ENCODE data around the gene TCERG1L.
"Not testable (repeated sequence)": the region's sequence is repeated elsewhere in the genome, so short reads cannot be mapped to it uniquely, and the experiment has no call there.

Gene TCERG1L

GRCh38 chr10:131093795-131094366, 217.6 kb downstream of the TCERG1L start:
- no peak for DNase-seq

- DNase-seq, result no peak
These were observed 218.2 kb downstream of the TCERG1L start for GRCh38 chr10:131093346-131093745.

- DNase-seq, result no peak
These were observed 218.6 kb downstream of the TCERG1L start for GRCh38 chr10:131092876-131093275.

DNA sequence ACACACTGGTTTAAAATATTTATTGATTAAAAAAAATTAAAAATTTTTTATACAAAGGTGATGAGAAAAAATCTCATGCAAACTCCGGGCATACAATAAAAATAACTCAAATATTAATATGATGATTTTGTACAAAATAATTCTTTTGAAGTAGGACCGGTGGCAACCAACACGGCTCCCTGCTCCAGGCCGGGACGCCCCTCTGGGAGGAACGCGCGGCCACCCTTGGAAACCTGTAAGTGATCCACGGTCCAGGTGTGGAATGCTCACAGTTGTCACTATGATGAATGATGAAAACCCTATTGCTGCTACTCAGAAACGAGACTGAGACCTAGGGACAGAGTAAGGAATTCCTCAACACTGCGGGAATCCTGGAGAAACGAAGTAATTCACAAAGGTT, 219.1 kb downstream of the TCERG1L start:
- DNase-seq, result no peak

DNA sequence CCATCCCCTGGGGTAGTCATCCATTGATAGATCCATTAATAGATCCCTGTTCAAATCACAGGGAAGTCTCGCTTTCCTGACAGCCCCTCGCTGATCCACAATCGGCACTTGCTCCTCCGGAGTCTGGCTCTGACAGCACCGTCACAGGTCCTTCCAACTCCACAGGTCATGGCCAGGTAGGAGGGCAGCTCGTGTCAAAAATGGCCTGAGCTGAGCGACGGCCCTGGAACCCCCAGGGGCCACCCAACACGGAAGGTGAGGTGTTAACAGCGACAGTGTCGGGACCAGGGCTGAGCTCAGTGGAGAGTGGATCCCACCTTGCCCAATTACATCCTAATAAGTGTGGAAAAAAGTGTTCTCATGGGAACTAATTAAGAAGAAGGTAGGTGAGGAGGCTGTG, 219.8 kb downstream of the TCERG1L start:
- no peak for DNase-seq

DNA sequence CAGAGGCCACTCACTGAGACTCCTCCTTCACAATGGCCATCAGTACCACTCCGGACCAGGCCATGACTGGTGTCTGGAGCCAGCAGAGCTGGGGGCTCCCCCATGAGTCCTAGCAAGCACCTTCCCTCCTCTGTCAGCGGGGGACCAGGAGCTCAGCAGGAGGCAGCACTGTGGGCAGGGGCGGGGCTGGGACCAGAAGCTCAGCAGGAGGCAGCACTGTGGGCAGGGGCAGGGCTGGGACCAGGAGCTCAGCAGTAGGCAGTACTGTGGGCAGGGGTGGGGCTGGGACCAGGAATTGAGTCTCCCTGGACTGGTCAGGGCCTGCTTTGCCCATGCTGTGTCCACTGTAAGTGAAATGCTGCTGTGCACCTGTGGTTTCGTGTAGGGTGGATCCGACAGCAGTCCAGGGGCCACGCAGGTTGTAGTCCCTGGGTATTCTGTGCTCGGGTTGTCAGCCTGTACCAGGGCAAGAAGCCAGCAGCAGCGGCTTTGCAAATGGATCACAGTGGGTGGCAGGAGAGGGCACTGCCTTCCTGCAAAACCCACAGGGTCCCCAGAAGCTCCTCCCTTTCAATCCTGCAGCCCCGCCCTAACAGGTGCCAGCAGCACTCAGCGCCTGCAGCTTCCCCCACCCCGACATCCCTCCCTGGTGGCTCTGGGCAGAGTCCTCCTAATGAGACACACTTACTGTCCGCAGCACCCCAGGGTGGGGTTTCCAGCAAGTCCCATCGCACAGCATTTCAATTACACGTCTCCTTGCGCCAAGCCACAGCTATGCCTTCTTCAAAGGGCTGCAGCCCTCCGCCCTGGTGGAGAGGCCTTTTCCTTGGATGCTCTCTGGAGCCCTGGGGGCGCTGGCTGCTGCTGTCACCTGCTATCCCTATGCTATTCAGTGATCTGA, 220.5 kb downstream of the TCERG1L start:
- DNase-seq, result no peak

GRCh38 chr10:131089861-131090260, 221.7 kb downstream of the TCERG1L start:
- no peak for DNase-seq

DNA sequence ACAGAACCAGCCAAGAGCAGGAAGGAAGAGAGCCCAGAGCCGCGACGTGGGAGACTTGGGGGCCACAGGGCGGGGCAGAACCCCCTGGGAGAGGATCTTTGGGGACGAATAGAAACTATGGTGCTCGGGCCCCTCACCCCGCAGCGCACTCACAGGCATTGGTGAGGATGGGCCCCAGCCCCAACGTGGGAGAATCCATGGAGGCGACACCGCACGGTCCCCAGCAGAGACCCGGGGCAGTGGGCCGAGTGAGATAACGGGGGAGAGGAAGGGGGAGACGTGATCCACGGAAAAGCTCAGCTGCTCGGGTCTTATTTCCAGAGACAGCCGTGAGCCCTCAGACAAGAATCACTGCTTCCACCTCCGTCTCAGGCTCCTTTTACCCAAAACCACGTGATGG, 222.4 kb downstream of the TCERG1L start:
- no peak for DNase-seq

- DNase-seq, result no peak
These were observed 222.9 kb downstream of the TCERG1L start for GRCh38 chr10:131088619-131089018.

DNA sequence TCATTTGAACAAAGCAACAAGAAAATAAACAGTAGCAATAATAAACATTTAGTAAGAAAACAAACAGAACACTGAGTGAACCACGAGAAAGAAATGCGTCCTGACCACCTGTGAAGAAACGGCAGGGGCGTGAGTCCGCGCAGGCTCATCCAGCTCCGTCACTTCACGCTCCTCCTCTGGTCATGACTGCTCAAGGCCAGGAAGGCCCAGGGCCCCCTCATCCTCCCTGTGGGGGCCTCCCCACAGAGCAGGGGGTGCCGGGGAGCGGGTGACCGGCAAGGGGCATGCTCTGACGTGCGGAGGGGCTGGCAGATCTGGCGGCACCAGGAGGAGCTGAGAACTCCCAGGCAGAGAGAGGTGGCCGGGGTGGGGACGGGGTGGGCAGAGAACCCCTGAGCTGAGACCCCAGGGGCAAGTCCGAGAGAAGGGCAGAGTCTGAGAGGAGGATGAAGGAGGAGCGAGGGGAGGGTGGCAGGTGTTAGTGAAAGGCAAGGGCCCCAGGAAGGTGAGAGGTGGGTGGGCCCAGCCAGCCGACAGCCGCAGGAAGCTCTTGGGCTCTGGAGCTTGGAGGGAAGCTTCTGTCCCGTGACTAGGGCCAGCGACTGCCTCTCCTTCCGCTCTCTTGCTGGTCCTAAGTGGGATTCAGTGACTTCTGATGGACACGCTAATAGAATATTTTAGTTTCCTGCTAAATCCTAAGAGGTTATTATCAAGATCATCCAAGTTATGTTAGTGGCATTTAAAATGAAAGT, 223.9 kb downstream of the TCERG1L start:
- no peak for DNase-seq

GRCh38 chr10:131086511-131086910, 225.0 kb downstream of the TCERG1L start:
- DNase-seq, result no peak

- no peak for DNase-seq
These were observed 225.4 kb downstream of the TCERG1L start for GRCh38 chr10:131086094-131086493.

DNA sequence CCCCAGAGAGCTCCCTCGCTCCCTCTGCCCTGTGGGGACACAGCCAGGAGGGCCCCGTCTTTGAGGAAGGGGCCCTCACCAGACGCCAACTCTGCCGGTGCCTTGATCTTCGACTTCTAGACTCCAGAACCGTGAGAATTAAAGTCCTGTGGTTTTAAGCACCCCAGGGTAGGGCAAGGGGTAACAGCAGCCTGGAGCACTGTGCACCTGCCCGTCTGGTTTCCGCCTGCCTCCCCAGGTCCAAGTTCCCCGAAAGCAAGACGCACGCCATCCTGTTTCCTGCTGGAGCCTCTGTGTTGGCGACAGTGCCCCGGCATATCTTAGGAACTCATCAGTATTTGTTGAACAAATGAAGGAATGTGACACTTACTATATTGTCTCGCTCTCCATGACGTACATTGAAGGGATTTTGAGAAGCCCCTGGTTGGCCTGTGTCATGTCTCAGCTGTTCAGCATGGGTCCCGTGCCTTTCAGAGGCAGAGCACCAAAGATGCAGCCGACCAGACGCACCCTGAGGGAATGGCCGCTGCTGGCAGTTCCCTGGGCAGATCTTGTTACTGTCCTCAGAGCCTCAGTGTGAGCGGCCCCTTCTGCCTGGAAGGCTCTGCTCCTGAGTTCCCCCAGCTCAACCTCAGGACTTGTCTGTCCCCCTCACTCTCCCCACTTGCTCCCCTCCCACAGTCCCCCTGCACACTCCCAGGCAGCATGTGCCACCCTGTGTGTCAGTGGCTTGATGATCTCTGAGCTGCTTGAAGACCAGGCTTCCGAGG, 226.2 kb downstream of the TCERG1L start:
- no peak for DNase-seq

DNA sequence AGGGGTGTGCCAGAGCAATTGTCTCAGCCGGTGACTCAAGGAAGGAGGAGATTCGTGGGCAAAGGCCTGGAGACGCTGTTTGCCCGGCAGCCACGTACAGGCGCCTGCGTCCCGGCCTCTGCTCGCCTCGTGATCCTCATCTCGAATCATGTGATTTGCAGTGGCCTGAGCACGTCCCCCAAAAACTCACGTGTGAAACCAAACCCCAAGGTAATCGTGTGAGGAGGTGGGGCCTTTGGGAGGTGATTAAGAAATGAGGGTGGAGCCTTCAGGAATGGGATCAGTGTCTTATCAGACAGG, 226.8 kb downstream of the TCERG1L start:
- DNase-seq, result no peak

GRCh38 chr10:131083915-131084790, 227.4 kb downstream of the TCERG1L start:
- DNase-seq, result no peak

DNA sequence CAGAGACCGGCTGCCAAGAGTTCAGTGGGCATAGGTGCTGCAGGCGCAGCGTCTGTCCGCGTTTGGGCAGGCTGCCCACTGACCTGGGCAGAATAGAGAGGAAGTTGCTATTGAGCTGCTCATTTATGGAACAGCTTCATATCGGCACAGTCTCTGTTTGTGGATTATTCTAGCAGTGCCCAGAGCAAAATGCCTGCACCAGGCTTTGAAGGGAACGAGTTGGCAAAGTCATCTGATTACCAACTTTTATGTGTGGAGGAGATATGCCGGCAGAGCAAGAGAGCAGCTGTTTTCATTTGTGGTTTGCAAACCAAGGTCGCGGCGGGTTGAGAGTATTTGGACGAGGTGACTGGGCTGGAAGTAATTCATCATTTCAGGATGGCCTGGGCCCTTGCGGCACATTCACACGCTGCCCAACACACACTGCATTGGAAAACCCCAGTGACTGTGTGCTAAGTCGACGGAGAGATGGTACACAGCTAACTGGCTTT, 228.5 kb downstream of the TCERG1L start:
- DNase-seq, result no peak

DNA sequence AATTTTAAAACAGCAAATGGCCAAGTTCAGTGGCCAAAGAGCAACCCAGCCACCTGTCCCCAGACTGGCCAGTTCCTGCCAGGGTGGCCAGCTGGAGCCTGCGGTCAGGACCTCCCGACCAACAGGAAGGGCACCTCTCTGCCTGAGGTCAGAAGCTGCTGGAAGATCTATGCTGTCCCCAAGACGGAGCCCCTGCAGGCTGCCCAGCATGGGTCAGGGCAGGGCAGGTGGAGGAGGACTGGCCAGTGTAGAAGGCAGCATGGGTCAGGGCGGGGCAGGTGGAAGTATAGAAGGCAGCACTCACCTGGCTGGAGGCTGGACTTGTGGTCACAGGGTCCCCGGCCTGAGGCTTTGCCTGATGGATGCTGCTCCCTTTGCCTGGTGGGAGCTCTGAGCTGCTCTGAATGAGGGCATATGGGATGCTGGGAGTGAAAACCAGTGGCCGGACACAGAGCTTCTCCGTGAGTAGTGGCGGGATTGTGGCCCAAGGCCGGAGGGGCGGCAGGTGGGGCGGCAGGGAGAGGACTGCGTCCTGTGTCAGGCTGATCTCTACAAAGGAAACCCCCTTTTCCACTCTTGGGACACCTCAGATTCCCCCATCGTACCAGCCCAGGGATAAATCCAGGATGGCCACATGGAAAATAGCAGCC, 229.2 kb downstream of the TCERG1L start:
- DNase-seq, result no peak

DNA sequence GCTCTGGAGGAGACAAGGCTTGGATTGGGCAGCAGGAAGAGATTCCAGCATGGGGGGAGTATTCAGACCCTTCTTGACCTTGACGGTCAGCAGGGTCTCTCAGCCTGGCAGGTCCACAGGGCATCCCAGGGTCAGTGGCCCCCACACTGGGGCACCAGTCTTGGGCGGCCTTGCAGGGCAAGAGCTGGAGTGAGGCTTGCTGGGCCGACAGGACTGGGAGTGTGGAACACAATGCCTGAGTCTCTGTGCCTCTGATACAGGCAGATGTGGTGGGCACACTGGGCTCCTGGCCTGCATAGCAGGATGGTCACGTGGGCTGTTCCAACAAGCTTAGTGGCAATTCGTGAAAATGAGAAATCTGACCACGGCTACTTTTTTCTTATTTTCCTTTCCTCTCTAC, 229.7 kb downstream of the TCERG1L start:
- DNase-seq, result no peak

GRCh38 chr10:131081376-131081775, 230.1 kb downstream of the TCERG1L start:
- DNase-seq, result no peak

DNA sequence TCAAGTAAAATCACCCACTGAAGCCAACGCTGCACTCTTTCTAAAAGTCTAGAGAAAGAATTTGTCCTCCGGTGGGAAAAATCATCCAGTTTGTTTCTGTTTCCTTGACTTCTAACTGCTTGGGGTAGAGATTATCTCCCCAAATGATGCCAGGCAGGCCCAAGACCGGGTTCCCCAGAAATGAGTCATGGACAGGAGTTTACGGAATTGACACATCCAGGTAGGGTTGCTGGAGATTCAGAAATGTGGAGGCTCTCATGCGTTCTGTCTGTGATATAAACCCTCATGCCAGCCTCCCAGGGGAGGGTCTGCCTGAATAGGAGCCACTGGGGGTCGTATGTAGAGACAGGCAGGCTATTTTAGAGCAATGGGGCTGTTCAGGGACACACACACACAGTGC, 230.9 kb downstream of the TCERG1L start:
- no peak for DNase-seq

DNA sequence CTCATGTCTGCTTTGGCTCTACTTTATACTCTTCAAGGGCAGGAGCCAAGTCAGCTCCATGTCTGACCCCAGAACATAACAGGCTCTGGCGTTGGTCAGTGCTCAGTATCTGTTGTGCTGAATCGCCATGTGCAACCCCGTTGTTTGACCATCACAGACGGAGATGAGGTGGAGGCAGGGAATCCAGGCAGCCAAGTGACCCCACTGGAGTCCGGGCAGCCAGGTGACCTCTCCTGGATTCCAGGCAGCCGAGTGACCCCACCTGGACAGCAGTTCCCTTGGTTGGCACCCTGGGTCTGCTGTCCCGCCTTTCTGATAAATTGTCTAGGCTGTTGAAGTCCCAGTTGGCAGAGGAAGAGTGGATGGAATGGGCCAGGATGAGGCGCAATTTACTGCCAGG, 232.2 kb downstream of the TCERG1L start:
- DNase-seq, result no peak

DNA sequence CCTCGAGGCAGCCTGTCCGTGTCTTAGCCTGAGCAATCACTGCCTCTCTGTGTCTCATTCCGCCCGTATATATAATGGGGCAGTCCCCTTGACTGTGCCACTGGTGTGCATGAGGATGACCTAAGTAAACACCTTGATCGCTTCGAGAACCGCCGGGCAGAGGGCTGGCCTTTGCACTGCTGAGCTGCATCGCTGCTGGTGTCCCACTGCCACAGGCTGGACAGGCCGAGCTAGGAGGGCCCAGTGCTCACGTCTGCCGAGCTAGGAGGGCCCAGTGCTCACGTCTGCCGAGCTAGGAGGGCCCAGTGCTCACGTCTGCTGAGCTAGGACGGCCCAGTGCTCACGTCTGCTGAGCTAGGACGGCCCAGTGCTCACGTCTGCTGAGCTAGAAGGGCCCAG, 232.6 kb downstream of the TCERG1L start:
- DNase-seq, result not testable (repeated sequence)

All from CD4-positive, alpha-beta T cell treated with Interleukin-4 for 4 hours (primary cell).